ENCODE data around the gene STK16. TPM values are rescaled to one million over a fixed set of nuclear protein-coding genes. Genes with fewer than 3 reads are reported as not detected.

Gene STK16
- total RNA-seq, 1 experiment from 2014 or later = 32.8 TPM

Other genes starting within 250 kb of the STK16 start
- gene CFAP65, start 204.0 kb upstream of the STK16 start, total RNA-seq (2014; rRNA removed; shearing (Covaris generic)) = 0.10 TPM in 1 of 2 replicates, not detected in the other
- not detected in 2 replicates for gene IHH, start 184.6 kb upstream of the STK16 start, total RNA-seq (2014; rRNA removed; shearing (Covaris generic))
- gene NHEJ1, start 84.7 kb upstream of the STK16 start, total RNA-seq (2014; rRNA removed; shearing (Covaris generic)) = 20.9 and 27.4 TPM in 2 replicates
- gene SLC23A3, start 75.5 kb upstream of the STK16 start, total RNA-seq (2014; rRNA removed; shearing (Covaris generic)) = 0.12 TPM in 1 of 2 replicates, not detected in the other
- 10.8 and 13.3 TPM in 2 replicates for gene CNPPD1, start 68.6 kb upstream of the STK16 start, total RNA-seq (2014; rRNA removed; shearing (Covaris generic))
- 52.8 and 53.3 TPM in 2 replicates for gene RETREG2, start 67.2 kb upstream of the STK16 start, total RNA-seq (2014; rRNA removed; shearing (Covaris generic))
- 22.7 and 37.4 TPM in 2 replicates for gene ZFAND2B, start 38.7 kb upstream of the STK16 start, total RNA-seq (2014; rRNA removed; shearing (Covaris generic))
- 47.2 and 47.4 TPM in 2 replicates for gene ABCB6, start 26.5 kb upstream of the STK16 start, total RNA-seq (2014; rRNA removed; shearing (Covaris generic))
- gene ATG9A, start 15.8 kb upstream of the STK16 start, total RNA-seq (2014; rRNA removed; shearing (Covaris generic)) = 46.4 and 73.6 TPM in 2 replicates
- gene ANKZF1, start 15.7 kb upstream of the STK16 start, total RNA-seq (2014; rRNA removed; shearing (Covaris generic)) = 9.2 and 17.2 TPM in 2 replicates
- 5.7 and 7.6 TPM in 2 replicates for gene GLB1L, start within 50 bp of the STK16 start, total RNA-seq (2014; rRNA removed; shearing (Covaris generic))
- gene TUBA4B, start 7.8 kb downstream of the STK16 start, total RNA-seq (2014; rRNA removed; shearing (Covaris generic)) = not detected in 2 replicates
- 6.2 and 9.3 TPM in 2 replicates for gene TUBA4A, start 8.4 kb downstream of the STK16 start, total RNA-seq (2014; rRNA removed; shearing (Covaris generic))
- 16.1 and 18.3 TPM in 2 replicates for gene DNAJB2, start 33.9 kb downstream of the STK16 start, total RNA-seq (2014; rRNA removed; shearing (Covaris generic))
- 6.8 and 10.0 TPM in 2 replicates for gene PTPRN, start 63.9 kb downstream of the STK16 start, total RNA-seq (2014; rRNA removed; shearing (Covaris generic))
- not detected in 2 replicates for gene RESP18, start 87.3 kb downstream of the STK16 start, total RNA-seq (2014; rRNA removed; shearing (Covaris generic))
- 79.9 and 87.7 TPM in 2 replicates for gene DNPEP, start 142.4 kb downstream of the STK16 start, total RNA-seq (2014; rRNA removed; shearing (Covaris generic))
- gene DES, start 172.9 kb downstream of the STK16 start, total RNA-seq (2014; rRNA removed; shearing (Covaris generic)) = 0.68 and 1.2 TPM in 2 replicates
- gene SPEG, start 189.4 kb downstream of the STK16 start, total RNA-seq (2014; rRNA removed; shearing (Covaris generic)) = 2.5 and 3.7 TPM in 2 replicates